ENCODE data around the gene LONP1. TPM values are rescaled to one million over a fixed set of nuclear protein-coding genes. Genes with fewer than 3 reads are reported as not detected.

LONP1 gene
- total RNA-seq, 1 donor from 2014 or later, result 77.8 TPM

DNA sequence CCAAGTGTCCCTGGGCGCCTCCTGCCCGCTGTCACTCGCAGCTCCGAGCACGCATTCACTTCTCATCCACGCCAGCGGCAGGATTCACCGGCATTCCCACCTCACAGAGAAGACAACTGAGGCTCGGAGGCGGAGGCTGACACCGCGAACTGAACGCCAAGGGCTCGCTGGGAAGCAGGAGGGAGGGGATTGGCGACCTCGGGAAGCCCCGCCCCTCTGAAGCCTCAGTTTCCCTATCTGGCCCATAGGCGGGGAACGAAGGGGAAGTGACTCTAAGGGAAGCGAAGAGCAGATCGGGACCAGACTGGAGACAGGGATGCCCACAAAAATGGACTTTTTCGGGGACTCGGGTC, 39.9 kb downstream of the LONP1 start:
- DNase-seq (ENCODE audit: low read depth) (no peak), FAIRE-seq (no peak)
- Mint-ChIP-seq H3K27me3 (ENCODE audit: low read depth, unreplicated experiment) (no peaks in the 10 kb centered on the region), H3K9me3 (ENCODE audit: unreplicated experiment) (no peaks in the 10 kb centered on the region), H3K36me3 (ENCODE audit: low read depth, unreplicated experiment) (peaks cover 6% of the 10 kb centered on the region), H3K27ac (ENCODE audit: unreplicated experiment) (peak overlapping the region; percentile 98), H3K4me3 (ENCODE audit: unreplicated experiment) (peak overlapping the region; percentile 97), H3K4me1 (ENCODE audit: low read depth, unreplicated experiment) (peaks cover 4% of the 10 kb centered on the region)
- no peaks in the 10 kb centered on the region for H3K36me3 ChIP-seq (ENCODE audit: insufficient read depth, low read length)
- H3K9me3 ChIP-seq (ENCODE audit: insufficient read depth, low read depth, low read length), result no peaks in the 10 kb centered on the region
- peaks cover 12% of the 10 kb centered on the region for H3K79me2 ChIP-seq (ENCODE audit: insufficient read depth, low read length)
- H3K4me3 ChIP-seq (ENCODE audit: insufficient read depth, low read depth, low read length), result peak overlapping the region; percentile 96
- H3K4me2 ChIP-seq (ENCODE audit: low read length), result peak overlapping the region; percentile 95
- H3K9ac ChIP-seq (ENCODE audit: low read length), result peak overlapping the region; percentile 95
- no peak for TF ChIP-seq EZH2 (IDR thresholded peaks at IDR 0.05; ENCODE audit: insufficient read depth, low read length)
- TF ChIP-seq, protein P1, sequence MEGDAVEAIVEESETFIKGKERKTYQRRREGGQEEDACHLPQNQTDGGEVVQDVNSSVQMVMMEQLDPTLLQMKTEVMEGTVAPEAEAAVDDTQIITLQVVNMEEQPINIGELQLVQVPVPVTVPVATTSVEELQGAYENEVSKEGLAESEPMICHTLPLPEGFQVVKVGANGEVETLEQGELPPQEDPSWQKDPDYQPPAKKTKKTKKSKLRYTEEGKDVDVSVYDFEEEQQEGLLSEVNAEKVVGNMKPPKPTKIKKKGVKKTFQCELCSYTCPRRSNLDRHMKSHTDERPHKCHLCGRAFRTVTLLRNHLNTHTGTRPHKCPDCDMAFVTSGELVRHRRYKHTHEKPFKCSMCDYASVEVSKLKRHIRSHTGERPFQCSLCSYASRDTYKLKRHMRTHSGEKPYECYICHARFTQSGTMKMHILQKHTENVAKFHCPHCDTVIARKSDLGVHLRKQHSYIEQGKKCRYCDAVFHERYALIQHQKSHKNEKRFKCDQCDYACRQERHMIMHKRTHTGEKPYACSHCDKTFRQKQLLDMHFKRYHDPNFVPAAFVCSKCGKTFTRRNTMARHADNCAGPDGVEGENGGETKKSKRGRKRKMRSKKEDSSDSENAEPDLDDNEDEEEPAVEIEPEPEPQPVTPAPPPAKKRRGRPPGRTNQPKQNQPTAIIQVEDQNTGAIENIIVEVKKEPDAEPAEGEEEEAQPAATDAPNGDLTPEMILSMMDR (IDR thresholded peaks at IDR 0.05; ENCODE audit: insufficient read depth, low read depth, low read length), result no peak
- H3K27me3 ChIP-seq (ENCODE audit: insufficient read depth, low read length), result no peaks in the 10 kb centered on the region
- peak overlapping the region; percentile 75 for H3K27ac ChIP-seq (ENCODE audit: low read depth, low read length)
- peak overlapping the region; percentile 78 for H2AFZ ChIP-seq (ENCODE audit: low read depth, low read length)
- H3K4me1 ChIP-seq (ENCODE audit: insufficient read depth, low read length), result no peaks in the 10 kb centered on the region
- peaks cover 6% of the 10 kb centered on the region for H4K20me1 ChIP-seq (ENCODE audit: insufficient read depth, low read length)

DNA sequence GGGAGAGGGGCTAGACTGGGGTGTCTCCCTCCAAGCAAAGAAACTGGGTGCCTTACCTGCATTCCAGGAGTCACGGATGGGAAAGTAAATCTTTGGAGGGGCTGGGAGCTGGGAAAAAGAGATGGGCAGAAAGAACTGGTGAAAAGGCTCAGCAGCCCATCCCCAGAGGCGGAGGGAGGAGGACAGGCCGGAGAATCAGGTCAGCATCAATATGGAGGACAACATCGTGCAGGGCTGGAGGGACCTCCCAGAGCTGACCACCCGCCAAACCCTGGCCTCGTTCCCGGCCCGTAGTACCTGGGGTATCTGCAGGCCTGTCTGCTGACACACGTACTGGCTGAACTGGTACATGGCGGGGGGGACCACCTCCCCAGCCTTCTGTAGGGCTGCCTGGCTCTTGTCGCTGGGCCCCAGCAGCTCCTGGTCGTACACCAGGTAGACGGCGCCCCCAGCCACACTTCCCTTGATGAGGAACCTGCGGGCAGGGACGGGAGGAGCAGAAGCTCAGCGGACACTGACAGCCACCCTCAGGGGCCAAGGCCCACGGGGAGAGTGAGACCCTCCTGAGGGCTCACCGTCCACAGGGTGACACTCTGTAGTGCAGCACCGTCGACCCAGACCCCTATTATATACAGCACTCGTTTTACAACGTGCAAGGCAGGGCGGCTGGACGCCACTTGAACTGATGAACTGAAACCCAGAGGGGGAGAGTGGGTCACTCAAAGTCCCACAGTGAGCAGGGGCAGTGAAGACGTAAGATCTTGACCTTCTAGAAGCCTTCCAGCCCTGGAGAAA, 40.5 kb downstream of the LONP1 start:
- Histone ChIP-seq H4K20me1 (ENCODE audit: insufficient read depth, low read length) (peaks cover 6% of the 10 kb centered on the region), H2AFZ (ENCODE audit: low read depth, low read length) (peak overlapping the region; percentile 78), H3K4me3 (ENCODE audit: insufficient read depth, low read depth, low read length) (peak overlapping the region; percentile 96), H3K9ac (ENCODE audit: low read length) (peak overlapping the region; percentile 95), H3K9me3 (ENCODE audit: insufficient read depth, low read depth, low read length) (no peaks in the 10 kb centered on the region), H3K79me2 (ENCODE audit: insufficient read depth, low read length) (peaks cover 12% of the 10 kb centered on the region), H3K4me2 (ENCODE audit: low read length) (peak overlapping the region; percentile 95), H3K36me3 (ENCODE audit: insufficient read depth, low read length) (no peaks in the 10 kb centered on the region), H3K4me1 (ENCODE audit: insufficient read depth, low read length) (no peaks in the 10 kb centered on the region), H3K27me3 (ENCODE audit: insufficient read depth, low read length) (no peaks in the 10 kb centered on the region), H3K27ac (ENCODE audit: low read depth, low read length) (peak overlapping the region; percentile 75)
- no peak for DNase-seq (ENCODE audit: low read depth)
- peak overlapping the region; percentile 98 for H3K27ac Mint-ChIP-seq (ENCODE audit: unreplicated experiment)
- FAIRE-seq, result no peak
- no peak for TF ChIP-seq EZH2 (IDR thresholded peaks at IDR 0.05; ENCODE audit: insufficient read depth, low read length)
- no peaks in the 10 kb centered on the region for H3K27me3 Mint-ChIP-seq (ENCODE audit: low read depth, unreplicated experiment)
- no peaks in the 10 kb centered on the region for H3K9me3 Mint-ChIP-seq (ENCODE audit: unreplicated experiment)
- peaks cover 4% of the 10 kb centered on the region for H3K4me1 Mint-ChIP-seq (ENCODE audit: low read depth, unreplicated experiment)
- peaks cover 8% of the 10 kb centered on the region for H3K36me3 Mint-ChIP-seq (ENCODE audit: low read depth, unreplicated experiment)
- H3K4me3 Mint-ChIP-seq (ENCODE audit: unreplicated experiment), result peak overlapping the region; percentile 97

GRCh38 chr19:5678071-5678718, 41.8 kb downstream of the LONP1 start:
- Histone ChIP-seq H3K4me3 (ENCODE audit: insufficient read depth, low read depth, low read length) (no peak overlapping the region), H3K9me3 (ENCODE audit: insufficient read depth, low read depth, low read length) (no peaks in the 10 kb centered on the region), H2AFZ (ENCODE audit: low read depth, low read length) (no peak overlapping the region), H3K27ac (ENCODE audit: low read depth, low read length) (no peak overlapping the region), H3K79me2 (ENCODE audit: insufficient read depth, low read length) (peaks cover 12% of the 10 kb centered on the region), H3K36me3 (ENCODE audit: insufficient read depth, low read length) (no peaks in the 10 kb centered on the region), H4K20me1 (ENCODE audit: insufficient read depth, low read length) (peaks cover 6% of the 10 kb centered on the region), H3K4me1 (ENCODE audit: insufficient read depth, low read length) (no peaks in the 10 kb centered on the region), H3K9ac (ENCODE audit: low read length) (no peak overlapping the region), H3K4me2 (ENCODE audit: low read length) (no peak overlapping the region), H3K27me3 (ENCODE audit: insufficient read depth, low read length) (no peaks in the 10 kb centered on the region)
- no peak for TF ChIP-seq EZH2 (IDR thresholded peaks at IDR 0.05; ENCODE audit: insufficient read depth, low read length)
- TF ChIP-seq, protein P1 (IDR thresholded peaks at IDR 0.05; ENCODE audit: insufficient read depth, low read depth, low read length), result no peak
- FAIRE-seq (no peak), DNase-seq (ENCODE audit: low read depth) (no peak)
- Mint-ChIP-seq H3K4me1 (ENCODE audit: low read depth, unreplicated experiment) (peaks cover 4% of the 10 kb centered on the region), H3K36me3 (ENCODE audit: low read depth, unreplicated experiment) (peaks cover 5% of the 10 kb centered on the region), H3K27me3 (ENCODE audit: low read depth, unreplicated experiment) (no peaks in the 10 kb centered on the region), H3K9me3 (ENCODE audit: unreplicated experiment) (no peaks in the 10 kb centered on the region), H3K4me3 (ENCODE audit: unreplicated experiment) (no peak overlapping the region), H3K27ac (ENCODE audit: unreplicated experiment) (no peak overlapping the region)
